Measurements from ENCODE around the gene CAND2. TPM values are rescaled to one million over a fixed set of nuclear protein-coding genes. Genes with fewer than 3 reads are reported as not detected.

The CAND2 gene
- total RNA-seq, 1 donor from 2014 or later: 2.6 TPM

DNA sequence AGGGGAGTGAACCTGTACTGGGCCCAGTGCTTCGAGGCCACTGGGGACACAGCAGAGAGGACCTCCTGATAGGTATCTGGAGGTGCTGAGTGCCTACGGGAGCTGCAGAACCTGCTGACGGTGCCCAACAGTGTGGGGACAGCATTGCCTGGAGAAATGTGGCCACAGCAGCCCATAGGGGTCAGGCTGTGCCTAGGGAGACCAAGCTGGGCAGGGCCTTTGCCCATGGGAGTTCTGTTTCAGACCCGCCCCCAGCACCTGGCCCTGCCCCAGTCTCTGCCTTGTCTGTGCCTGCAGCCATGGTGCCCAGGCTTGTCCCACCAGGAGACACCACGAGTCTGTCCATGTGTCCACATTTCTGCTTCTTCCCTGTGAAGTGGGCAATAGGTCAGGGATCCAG, 60.1 kb downstream of the CAND2 start:
- Histone ChIP-seq H3K36me3 (ENCODE audit: control insufficient read depth, insufficient read depth, low read length) (no peaks in the 10 kb centered on the region), H3K27me3 (ENCODE audit: control insufficient read depth, insufficient read depth, low read length) (peaks cover 18% of the 10 kb centered on the region), H3K4me3 (ENCODE audit: low read depth, low read length) (no peak overlapping the region)
- TF ChIP-seq, protein P1, sequence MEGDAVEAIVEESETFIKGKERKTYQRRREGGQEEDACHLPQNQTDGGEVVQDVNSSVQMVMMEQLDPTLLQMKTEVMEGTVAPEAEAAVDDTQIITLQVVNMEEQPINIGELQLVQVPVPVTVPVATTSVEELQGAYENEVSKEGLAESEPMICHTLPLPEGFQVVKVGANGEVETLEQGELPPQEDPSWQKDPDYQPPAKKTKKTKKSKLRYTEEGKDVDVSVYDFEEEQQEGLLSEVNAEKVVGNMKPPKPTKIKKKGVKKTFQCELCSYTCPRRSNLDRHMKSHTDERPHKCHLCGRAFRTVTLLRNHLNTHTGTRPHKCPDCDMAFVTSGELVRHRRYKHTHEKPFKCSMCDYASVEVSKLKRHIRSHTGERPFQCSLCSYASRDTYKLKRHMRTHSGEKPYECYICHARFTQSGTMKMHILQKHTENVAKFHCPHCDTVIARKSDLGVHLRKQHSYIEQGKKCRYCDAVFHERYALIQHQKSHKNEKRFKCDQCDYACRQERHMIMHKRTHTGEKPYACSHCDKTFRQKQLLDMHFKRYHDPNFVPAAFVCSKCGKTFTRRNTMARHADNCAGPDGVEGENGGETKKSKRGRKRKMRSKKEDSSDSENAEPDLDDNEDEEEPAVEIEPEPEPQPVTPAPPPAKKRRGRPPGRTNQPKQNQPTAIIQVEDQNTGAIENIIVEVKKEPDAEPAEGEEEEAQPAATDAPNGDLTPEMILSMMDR (IDR thresholded peaks at IDR 0.05; ENCODE audit: insufficient read depth, low read length, poor library complexity, severe bottlenecking): no peak
- DNase-seq (ENCODE audit: low read depth): no peak

DNA sequence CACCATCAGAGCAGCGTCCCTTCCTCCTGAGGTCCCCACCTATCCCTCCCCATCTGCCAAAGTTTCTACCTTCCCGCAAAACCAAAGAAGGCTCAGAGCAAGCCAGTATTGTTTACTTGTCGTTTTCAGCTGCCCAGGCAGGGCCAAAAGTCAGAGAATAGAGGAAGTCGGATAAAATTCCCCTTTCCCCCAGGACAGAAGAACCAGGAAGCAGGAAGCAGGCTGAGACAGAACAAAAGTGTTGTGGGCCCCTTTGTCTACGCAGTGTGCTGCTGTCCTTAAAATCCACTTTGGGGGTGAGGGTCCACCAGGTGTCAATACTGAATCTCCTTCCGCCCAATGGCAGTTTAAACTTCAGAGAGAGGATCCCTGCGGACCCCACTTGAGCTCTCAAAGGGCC, 63.4 kb downstream of the CAND2 start:
- TF ChIP-seq, protein P1 (IDR thresholded peaks at IDR 0.05; ENCODE audit: insufficient read depth, low read length, poor library complexity, severe bottlenecking): no peak
- Histone ChIP-seq H3K36me3 (ENCODE audit: control insufficient read depth, insufficient read depth, low read length) (no peaks in the 10 kb centered on the region), H3K27me3 (ENCODE audit: control insufficient read depth, insufficient read depth, low read length) (peaks cover 6% of the 10 kb centered on the region), H3K4me3 (ENCODE audit: low read depth, low read length) (no peak overlapping the region)
- no peak for DNase-seq (ENCODE audit: low read depth)

DNA sequence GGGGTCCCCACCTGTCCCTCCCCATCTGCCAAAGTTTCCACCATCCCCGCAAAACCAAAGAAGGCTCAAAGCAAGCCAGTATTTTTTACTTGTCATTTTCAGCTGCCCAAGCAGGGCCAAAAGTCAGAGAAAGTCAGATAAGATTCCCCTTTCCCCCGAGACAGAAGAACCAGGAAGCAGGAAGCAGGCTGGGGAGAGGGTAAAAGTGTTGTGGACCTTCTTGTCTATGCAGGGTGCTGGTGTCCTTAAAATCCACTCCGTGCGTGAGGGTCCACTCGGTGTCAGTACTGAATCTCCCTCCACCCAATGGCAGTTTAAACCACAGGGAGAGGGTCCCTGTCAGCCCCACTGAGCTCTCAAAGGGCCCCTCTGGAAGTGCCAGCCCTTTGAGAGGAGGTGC, 65.1 kb downstream of the CAND2 start:
- TF ChIP-seq, protein P1 (IDR thresholded peaks at IDR 0.05; ENCODE audit: insufficient read depth, low read length, poor library complexity, severe bottlenecking): no peak
- no peak overlapping the region for H3K4me3 ChIP-seq (ENCODE audit: low read depth, low read length)
- no peaks in the 10 kb centered on the region for H3K27me3 ChIP-seq (ENCODE audit: control insufficient read depth, insufficient read depth, low read length)
- no peaks in the 10 kb centered on the region for H3K36me3 ChIP-seq (ENCODE audit: control insufficient read depth, insufficient read depth, low read length)
- no peak for DNase-seq (ENCODE audit: low read depth)

DNA sequence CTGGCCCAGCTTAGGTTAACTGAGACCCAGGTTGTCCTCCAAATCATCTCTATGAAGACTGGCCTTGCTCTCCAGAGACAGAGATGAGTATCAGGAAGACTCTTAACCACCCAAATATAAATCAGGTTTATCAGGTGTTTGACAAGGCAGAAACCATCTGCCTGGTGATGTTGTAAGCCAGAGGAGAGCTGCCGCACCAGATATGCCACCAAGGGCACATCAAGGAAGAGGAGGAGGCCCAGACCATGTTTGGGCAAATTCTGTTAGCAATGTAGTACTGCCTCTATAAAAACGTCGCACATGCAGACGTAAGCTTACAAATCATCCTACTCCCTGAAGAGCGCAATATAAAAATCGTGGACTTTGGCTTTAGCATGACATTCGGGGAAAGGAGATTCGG, 65.9 kb downstream of the CAND2 start:
- TF ChIP-seq, protein P1 (IDR thresholded peaks at IDR 0.05; ENCODE audit: insufficient read depth, low read length, poor library complexity, severe bottlenecking): no peak
- no peak for DNase-seq (ENCODE audit: low read depth)
- Histone ChIP-seq H3K4me3 (ENCODE audit: low read depth, low read length) (no peak overlapping the region), H3K36me3 (ENCODE audit: control insufficient read depth, insufficient read depth, low read length) (no peaks in the 10 kb centered on the region), H3K27me3 (ENCODE audit: control insufficient read depth, insufficient read depth, low read length) (no peaks in the 10 kb centered on the region)

DNA sequence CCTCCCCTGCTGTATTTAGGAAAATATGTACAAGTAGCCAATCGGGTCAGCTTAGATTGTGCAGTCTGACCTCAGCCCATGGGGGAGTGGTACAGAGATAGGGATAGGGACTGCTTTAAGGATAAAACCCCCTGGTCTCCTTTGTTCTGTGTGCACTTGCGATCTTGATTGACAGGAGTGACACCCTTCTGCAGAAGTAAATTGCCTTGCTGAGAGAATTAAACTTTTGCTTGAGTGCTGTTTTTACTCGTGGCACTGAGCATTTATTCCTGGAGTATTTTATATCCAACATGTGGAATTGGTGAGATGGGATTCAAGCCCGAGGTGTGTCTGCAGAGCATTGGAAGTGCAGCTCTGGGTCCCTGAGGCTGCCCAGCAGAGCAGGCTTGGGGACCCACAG, 68.8 kb downstream of the CAND2 start:
- TF ChIP-seq, protein P1 (IDR thresholded peaks at IDR 0.05; ENCODE audit: insufficient read depth, low read length, poor library complexity, severe bottlenecking): no peak
- DNase-seq (ENCODE audit: low read depth): no peak
- Histone ChIP-seq H3K4me3 (ENCODE audit: low read depth, low read length) (no peak overlapping the region), H3K36me3 (ENCODE audit: control insufficient read depth, insufficient read depth, low read length) (no peaks in the 10 kb centered on the region), H3K27me3 (ENCODE audit: control insufficient read depth, insufficient read depth, low read length) (peaks cover 6% of the 10 kb centered on the region)

DNA sequence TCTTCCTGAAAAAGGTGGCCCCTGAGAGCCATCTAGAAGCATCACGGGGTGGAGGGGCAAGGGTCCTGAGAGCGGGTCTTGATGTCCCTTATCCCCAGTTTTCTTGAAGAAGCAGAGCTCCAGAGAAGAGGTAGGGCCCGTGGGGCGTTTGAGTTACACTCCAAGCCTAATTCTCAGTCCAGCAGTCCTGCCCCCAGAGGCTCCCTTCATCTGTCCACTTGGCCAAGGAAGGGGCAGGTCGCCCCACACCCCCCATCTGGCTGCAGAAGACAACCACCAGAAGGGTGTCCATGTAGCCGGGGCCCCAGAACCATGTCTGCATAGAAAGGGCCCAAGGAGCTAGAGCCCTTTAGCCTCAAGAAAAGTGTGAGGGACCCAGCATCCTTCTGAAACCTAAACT, 70.4 kb downstream of the CAND2 start:
- DNase-seq (ENCODE audit: low read depth): no peak
- Histone ChIP-seq H3K27me3 (ENCODE audit: control insufficient read depth, insufficient read depth, low read length) (peaks cover 13% of the 10 kb centered on the region), H3K4me3 (ENCODE audit: low read depth, low read length) (no peak overlapping the region), H3K36me3 (ENCODE audit: control insufficient read depth, insufficient read depth, low read length) (no peaks in the 10 kb centered on the region)
- TF ChIP-seq, protein P1 (IDR thresholded peaks at IDR 0.05; ENCODE audit: insufficient read depth, low read length, poor library complexity, severe bottlenecking): no peak
